Loucy (cell line): ENCODE results near the gene CWC25.
A peak's percentile ranks its signal among the peaks of the same experiment; 100 is the strongest.

Experiments used
- CTCF ChIP-seq: fragments of 200-600 bp; sonication (generic); conservative IDR thresholded peaks from 2 replicates; pipeline ENCODE4 v1.5.1; 2014; ENCODE audit warnings: mild to moderate bottlenecking, antibody characterized with exemption, low read length
- EZH2phosphoT487 ChIP-seq: fragments of 200-600 bp; IDR thresholded peaks from 2 replicates; pipeline ENCODE4 v1.6.1; 2018; ENCODE audit warnings: antibody characterized with exemption, mild to moderate bottlenecking, moderate library complexity, borderline replicate concordance

- TF ChIP-seq CTCF, result peak; percentile 71
- TF ChIP-seq EZH2phosphoT487, result no peak
These were observed 63.5 kb downstream of the CWC25 start for GRCh38 chr17:38761612-38762011.
